Kidney (tissue), 14 donors: ENCODE results near the gene ZNF76. TPM values are rescaled to one million over a fixed set of nuclear protein-coding genes. Genes with fewer than 3 reads are reported as not detected.
A peak's percentile ranks its signal among the peaks of the same experiment; 100 is the strongest.

Source experiments
- DNase-seq, 5 donors: peaks; one replicate each; pipeline ENCODE4 v3.0.0-alpha.2; 2013 to 2020
- FAIRE-seq: peaks from 2 replicates; lab custom pipeline; 2012; peaks lifted over from hg19 to GRCh38; lab: Jason Lieb, UNC
- H3K27ac ChIP-seq, 2 donors: one replicate each; pipeline ENCODE4 v1.7.0; 2013; ENCODE audit warnings: low read depth in 2 of 2, low read length in 2 of 2, inconsistent platforms in 1 of 2
- H3K27me3 ChIP-seq: one replicate; pipeline ENCODE4 v1.7.1; 2013; ENCODE audit warnings: low read length, inconsistent platforms; ENCODE audit not compliant: control insufficient read depth, insufficient read depth
- H3K36me3 ChIP-seq, 3 donors: one replicate each; pipeline versions ENCODE4 v1.7.0 to v1.7.1; 2013; ENCODE audit warnings: low read length in 3 of 3, control low read depth in 1 of 3, inconsistent platforms in 1 of 3; ENCODE audit not compliant: insufficient read depth in 3 of 3, control insufficient read depth in 2 of 3
- H3K4me1 ChIP-seq, 3 donors: one replicate each; pipeline versions ENCODE4 v1.7.0 to v1.7.1; 2013; ENCODE audit warnings: low read length in 3 of 3, inconsistent platforms in 1 of 3, low read depth in 1 of 3; ENCODE audit not compliant: control insufficient read depth in 2 of 3, insufficient read depth in 2 of 3
- H3K4me3 ChIP-seq, 3 donors: one replicate each; pipeline versions ENCODE4 v1.7.0 to v1.8.1; 2013; ENCODE audit warnings: low read length in 3 of 3, control low read depth in 1 of 3, inconsistent platforms in 1 of 3
- H3K9ac ChIP-seq, 3 donors: one replicate each; pipeline versions ENCODE4 v1.7.0 to v1.7.1; 2013; ENCODE audit warnings: low read length in 3 of 3, control low read depth in 1 of 3, inconsistent platforms in 1 of 3
- H3K9me3 ChIP-seq, 3 donors: one replicate each; pipeline versions ENCODE4 v1.7.0 to v1.7.1; 2013; ENCODE audit warnings: low read length in 3 of 3, control low read depth in 1 of 3, inconsistent platforms in 1 of 3; ENCODE audit not compliant: control insufficient read depth in 2 of 3, insufficient read depth in 1 of 3
- intact Hi-C: fragments of 100-400 bp; cut with DNase I; formaldehyde crosslinking; loops from one replicate; pipeline ENCODE4 v1.11.1; 2022
- polyA plus RNA-seq: library from polyadenylated mRNA; stranded (reverse); fragments of 350-450 nt; fragmentation: Illumina TruSeq; extraction: RNeasy Lipid Tissue Mini Kit (QIAGEN cat#74804); gene quantifications from one replicate; pipeline ENCODE4 v1.2.3, GENCODE V29; 2014; ENCODE audit warnings: low read depth, low replicate concordance; ENCODE audit not compliant: insufficient read depth
- total RNA-seq: library from RNA; stranded (reverse); fragmentation: NEBNext Ultra II Directional; extraction: Animal tissue kit (Norgen Biotek cat#: 25700); gene quantifications from one replicate; pipeline ENCODE4 v1.2.1, GENCODE V29; 2021
- TF ChIP-seq, protein P1 (sequence below): IDR thresholded peaks from 3 replicates; pipeline ENCODE4 v1.5.1; 2012; ENCODE audit warnings: mild to moderate bottlenecking, moderate library complexity, borderline replicate concordance; ENCODE audit not compliant: insufficient read depth; ENCODE audit errors: extremely low read depth
- donor health status: control.
- donor health status: control.
- donor health status: control.
- donor health status: control.
- donor health status: control.
- donor health status: DM: yes; HTN: yes; CAD: no.
- donor health status: Normal renal cell carcinoma (clear cell type).

Gene ZNF76
- total and polyA plus RNA-seq, 2 donors from 2014 or later: 29.1 to 49.2 TPM

DNA sequence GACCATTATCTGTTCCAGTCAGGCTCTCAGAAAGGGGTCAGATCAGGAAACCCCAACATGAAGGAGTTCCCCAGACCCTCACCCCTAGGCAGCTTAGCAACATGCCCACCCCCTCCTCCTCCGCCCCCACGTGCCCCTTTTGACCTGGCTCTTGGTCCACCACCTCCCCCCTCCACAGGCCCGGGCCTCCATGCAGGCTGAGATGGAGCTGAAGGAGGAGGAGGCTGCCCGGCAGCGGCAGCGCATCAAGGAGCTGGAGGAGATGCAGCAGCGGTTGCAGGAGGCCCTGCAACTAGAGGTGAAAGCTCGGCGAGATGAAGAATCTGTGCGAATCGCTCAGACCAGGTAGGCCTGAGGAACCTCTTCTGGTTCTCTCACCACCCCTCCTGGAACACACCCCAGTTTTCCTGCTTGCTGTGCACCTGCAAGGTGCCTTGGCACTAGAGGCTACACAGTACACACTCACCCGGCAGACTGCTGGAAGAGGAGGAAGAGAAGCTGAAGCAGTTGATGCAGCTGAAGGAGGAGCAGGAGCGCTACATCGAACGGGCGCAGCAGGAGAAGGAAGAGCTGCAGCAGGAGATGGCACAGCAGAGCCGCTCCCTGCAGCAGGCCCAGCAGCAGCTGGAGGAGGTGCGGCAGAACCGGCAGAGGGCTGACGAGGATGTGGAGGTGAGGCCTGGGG lies 60.0 kb downstream of the ZNF76 start:
- H3K9ac ChIP-seq: no peak overlapping the region
- no peak overlapping the region for H3K4me3 ChIP-seq
- FAIRE-seq (no peak), DNase-seq (peak in 1 of 5 donors; percentile 48)
- H3K27ac ChIP-seq: no peak overlapping the region
- H3K9me3 ChIP-seq: no peaks in the 10 kb centered on the region
- no peaks in the 10 kb centered on the region for H3K27me3 ChIP-seq
- TF ChIP-seq, protein P1, sequence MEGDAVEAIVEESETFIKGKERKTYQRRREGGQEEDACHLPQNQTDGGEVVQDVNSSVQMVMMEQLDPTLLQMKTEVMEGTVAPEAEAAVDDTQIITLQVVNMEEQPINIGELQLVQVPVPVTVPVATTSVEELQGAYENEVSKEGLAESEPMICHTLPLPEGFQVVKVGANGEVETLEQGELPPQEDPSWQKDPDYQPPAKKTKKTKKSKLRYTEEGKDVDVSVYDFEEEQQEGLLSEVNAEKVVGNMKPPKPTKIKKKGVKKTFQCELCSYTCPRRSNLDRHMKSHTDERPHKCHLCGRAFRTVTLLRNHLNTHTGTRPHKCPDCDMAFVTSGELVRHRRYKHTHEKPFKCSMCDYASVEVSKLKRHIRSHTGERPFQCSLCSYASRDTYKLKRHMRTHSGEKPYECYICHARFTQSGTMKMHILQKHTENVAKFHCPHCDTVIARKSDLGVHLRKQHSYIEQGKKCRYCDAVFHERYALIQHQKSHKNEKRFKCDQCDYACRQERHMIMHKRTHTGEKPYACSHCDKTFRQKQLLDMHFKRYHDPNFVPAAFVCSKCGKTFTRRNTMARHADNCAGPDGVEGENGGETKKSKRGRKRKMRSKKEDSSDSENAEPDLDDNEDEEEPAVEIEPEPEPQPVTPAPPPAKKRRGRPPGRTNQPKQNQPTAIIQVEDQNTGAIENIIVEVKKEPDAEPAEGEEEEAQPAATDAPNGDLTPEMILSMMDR: no peak
- intact Hi-C loops: no loop called here
- H3K4me1 ChIP-seq: peaks cover 0 to 4% (median 0%) of the 10 kb centered on the region in 3 donors
- H3K36me3 ChIP-seq: no peaks in the 10 kb centered on the region

DNA sequence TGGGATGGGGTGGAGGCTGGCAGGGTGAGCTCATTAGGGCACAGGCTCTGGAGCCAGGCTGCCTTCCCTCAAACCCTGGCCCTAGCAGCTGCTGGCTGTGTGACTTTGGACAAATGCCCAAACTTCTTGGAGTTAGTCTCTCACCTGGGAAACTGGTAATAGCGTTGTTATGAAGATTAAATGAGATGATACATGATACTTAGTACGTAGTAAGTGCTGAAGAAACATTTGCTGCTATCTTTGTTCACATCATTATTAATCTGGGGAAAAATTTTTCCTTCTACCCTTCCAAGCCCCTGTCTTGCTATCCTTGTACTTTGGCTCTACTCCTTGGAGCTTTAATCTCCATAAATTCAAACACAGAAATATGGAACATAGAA lies 60.5 kb downstream of the ZNF76 start:
- TF ChIP-seq, protein P1: no peak
- peak in 1 of 5 donors; percentile 28 for DNase-seq
- H3K4me1 ChIP-seq: peaks cover 0 to 4% (median 0%) of the 10 kb centered on the region in 3 donors
- no peak overlapping the region for H3K27ac ChIP-seq
- H3K36me3 ChIP-seq: no peaks in the 10 kb centered on the region
- no peaks in the 10 kb centered on the region for H3K27me3 ChIP-seq
- intact Hi-C loops: no loop called here
- no peak for FAIRE-seq
- H3K4me3 ChIP-seq: no peak overlapping the region
- no peak overlapping the region for H3K9ac ChIP-seq
- H3K9me3 ChIP-seq: no peaks in the 10 kb centered on the region

DNA sequence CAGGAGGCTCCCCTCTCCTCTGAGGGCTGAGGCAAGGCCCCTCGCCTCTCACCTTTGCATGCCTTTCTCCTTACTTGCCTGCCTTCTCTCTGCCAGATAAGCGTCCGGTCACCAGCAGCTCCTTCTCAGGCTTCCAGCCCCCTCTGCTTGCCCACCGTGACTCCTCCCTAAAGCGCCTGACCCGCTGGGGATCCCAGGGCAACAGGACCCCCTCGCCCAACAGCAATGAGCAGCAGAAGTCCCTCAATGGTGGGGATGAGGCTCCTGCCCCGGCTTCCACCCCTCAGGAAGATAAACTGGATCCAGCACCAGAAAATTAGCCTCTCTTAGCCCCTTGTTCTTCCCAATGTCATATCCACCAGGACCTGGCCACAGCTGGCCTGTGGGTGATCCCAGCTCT lies 61.6 kb downstream of the ZNF76 start:
- TF ChIP-seq, protein P1: no peak
- Histone ChIP-seq H3K4me3 (no peak overlapping the region), H3K4me1 (peaks cover 0 to 4% (median 0%) of the 10 kb centered on the region in 3 donors), H3K9ac (no peak overlapping the region), H3K27me3 (no peaks in the 10 kb centered on the region), H3K9me3 (no peaks in the 10 kb centered on the region), H3K36me3 (no peaks in the 10 kb centered on the region), H3K27ac (no peak overlapping the region)
- intact Hi-C loops: no loop called here
- FAIRE-seq (no peak), DNase-seq (peak in 1 of 5 donors; percentile 23)
